ENCODE measurements around the gene PEAK1.
"Not testable (repeated sequence)": the region's sequence is repeated elsewhere in the genome, so short reads cannot be mapped to it uniquely, and the experiment has no call there.

DNA sequence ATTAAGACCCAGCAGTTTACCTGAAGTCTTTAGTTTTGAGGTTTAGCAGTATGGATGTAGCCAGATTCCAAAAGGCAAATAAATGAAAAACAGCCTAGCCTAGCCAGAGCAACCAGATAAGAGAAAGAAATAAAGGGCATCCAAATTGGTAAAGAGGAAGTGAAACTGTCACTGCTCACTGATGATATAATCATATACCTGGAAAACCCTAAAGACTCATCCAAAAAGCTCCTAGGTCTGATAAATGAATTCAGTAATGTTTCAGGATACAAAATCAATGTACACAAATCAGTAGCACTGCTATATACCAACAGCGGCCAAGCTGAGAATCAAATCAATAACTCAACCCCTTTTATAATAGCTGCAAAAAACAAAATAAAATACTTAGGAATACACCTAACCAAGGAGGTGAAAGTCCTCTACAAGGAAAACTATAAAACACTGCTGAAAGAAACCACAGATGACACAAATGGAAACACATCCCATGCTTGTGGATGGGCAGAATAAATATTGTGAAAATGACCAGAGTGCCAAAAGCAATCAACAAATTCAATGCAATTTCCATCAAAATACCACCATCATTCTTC, 13.6 kb downstream of the PEAK1 start:
- TF ChIP-seq POLR2A (IDR thresholded peaks at IDR 0.05; ENCODE audit: low read depth), result not testable (repeated sequence)
- TF ChIP-seq, protein P1, sequence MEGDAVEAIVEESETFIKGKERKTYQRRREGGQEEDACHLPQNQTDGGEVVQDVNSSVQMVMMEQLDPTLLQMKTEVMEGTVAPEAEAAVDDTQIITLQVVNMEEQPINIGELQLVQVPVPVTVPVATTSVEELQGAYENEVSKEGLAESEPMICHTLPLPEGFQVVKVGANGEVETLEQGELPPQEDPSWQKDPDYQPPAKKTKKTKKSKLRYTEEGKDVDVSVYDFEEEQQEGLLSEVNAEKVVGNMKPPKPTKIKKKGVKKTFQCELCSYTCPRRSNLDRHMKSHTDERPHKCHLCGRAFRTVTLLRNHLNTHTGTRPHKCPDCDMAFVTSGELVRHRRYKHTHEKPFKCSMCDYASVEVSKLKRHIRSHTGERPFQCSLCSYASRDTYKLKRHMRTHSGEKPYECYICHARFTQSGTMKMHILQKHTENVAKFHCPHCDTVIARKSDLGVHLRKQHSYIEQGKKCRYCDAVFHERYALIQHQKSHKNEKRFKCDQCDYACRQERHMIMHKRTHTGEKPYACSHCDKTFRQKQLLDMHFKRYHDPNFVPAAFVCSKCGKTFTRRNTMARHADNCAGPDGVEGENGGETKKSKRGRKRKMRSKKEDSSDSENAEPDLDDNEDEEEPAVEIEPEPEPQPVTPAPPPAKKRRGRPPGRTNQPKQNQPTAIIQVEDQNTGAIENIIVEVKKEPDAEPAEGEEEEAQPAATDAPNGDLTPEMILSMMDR (IDR thresholded peaks at IDR 0.05), result not testable (repeated sequence)
